ENCODE measurements around the gene ARHGEF26.
A peak's percentile ranks its signal among the peaks of the same experiment; 100 is the strongest.

The ARHGEF26 gene

DNA sequence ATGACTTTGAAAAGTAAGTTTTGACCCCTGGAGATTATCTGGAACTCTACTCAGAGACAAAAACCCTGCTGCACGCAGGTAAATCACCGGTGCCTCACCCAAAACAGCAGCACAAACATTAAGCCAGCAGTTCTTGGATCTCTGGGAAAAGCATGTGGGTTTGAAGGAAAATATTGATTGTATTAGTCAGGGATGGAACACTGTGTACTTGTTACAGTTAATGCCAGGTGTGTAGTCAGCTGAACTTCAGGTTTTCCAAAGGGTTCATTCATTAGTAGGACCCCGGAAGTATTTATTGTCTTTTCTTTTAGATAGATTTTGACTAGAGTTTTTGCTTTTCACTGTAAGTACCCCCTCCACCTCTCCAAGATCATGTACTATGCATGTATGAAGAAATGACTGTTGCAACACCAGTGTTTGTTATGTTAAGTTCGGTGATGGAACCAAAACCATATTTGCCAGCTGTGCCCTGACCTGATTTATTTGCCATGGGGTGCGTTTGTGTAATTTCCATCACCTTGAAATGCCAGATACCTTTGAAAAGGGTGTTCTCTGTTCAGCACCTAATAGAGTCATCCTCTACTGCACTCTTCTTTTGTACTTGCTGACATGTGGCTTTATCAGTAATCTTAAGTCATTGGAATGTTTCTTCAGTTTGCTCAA, 14.5 kb downstream of the ARHGEF26 start:
- peak overlapping the region; percentile 56 for H3K27ac ChIP-seq (ENCODE audit: low read length)
- H3K4me3 ChIP-seq (ENCODE audit: low read depth in 1 of 2, low read length in 2 of 2) = no peak overlapping the region
- no peaks in the 10 kb centered on the region for H3K27me3 ChIP-seq (ENCODE audit: low read depth, low read length)
- H3K36me3 ChIP-seq (ENCODE audit: control insufficient read depth in 1 of 2, insufficient read depth in 2 of 2, low read length in 2 of 2) = peaks cover 0 to under 1% of the 10 kb centered on the region in 2 donors
- peaks cover 12 to 49% of the 10 kb centered on the region in 2 donors for H3K4me1 ChIP-seq (ENCODE audit: control insufficient read depth in 1 of 2, insufficient read depth in 2 of 2, low read length in 2 of 2)
- H3K9me3 ChIP-seq (ENCODE audit: control insufficient read depth in 1 of 2, low read length in 2 of 2) = no peaks in the 10 kb centered on the region

DNA sequence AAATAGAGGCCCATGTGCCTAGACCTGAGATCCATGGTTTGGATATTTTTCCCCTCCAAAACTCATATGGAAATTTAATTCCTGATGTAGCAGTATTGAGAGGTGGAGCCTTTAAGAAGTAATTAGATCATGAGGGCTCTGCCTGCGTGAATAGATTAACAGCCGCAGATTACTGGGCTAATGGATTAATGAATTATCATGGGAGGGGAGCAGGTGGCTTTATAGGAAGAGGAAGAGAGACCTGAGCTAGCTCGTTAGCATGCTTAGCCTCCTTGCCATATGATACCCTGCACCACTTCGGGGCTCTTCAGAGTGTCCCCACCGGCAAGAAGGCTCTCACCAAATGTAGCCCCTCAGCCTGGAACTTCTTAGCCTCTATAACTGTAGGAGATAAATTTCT, 15.8 kb downstream of the ARHGEF26 start:
- H3K36me3 ChIP-seq (ENCODE audit: control insufficient read depth in 1 of 2, insufficient read depth in 2 of 2, low read length in 2 of 2) = no peaks in the 10 kb centered on the region
- H3K27ac ChIP-seq (ENCODE audit: low read length) = no peak overlapping the region
- H3K27me3 ChIP-seq (ENCODE audit: low read depth, low read length) = no peaks in the 10 kb centered on the region
- no peaks in the 10 kb centered on the region for H3K9me3 ChIP-seq (ENCODE audit: control insufficient read depth in 1 of 2, low read length in 2 of 2)
- H3K4me1 ChIP-seq (ENCODE audit: control insufficient read depth in 1 of 2, insufficient read depth in 2 of 2, low read length in 2 of 2) = peaks cover 6 to 41% of the 10 kb centered on the region in 2 donors
- H3K4me3 ChIP-seq (ENCODE audit: low read depth in 1 of 2, low read length in 2 of 2) = no peak overlapping the region

DNA sequence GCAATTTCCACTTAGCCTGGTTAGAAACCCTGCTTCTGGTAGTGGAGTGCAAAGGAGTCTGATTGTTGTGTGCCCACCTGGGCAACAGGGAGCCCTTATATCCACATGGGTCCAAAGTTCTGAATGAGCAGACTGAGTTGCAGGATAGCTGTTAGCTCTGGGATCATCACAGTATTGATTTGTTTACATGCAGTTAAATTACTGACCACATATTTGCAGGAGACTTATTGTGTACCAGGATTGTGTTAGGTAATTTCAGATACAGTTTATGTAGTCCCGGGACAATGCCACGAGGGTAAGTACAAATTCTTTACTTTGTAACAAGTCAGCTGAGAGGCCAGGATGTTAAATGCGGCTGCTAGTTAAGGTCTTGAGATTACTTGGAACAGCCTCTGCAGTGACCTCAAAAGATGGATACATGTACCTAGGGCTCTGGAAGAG, 18.8 kb downstream of the ARHGEF26 start:
- no peaks in the 10 kb centered on the region for H3K36me3 ChIP-seq (ENCODE audit: control insufficient read depth in 1 of 2, insufficient read depth in 2 of 2, low read length in 2 of 2)
- no peak overlapping the region for H3K4me3 ChIP-seq (ENCODE audit: low read depth in 1 of 2, low read length in 2 of 2)
- H3K4me1 ChIP-seq (ENCODE audit: control insufficient read depth in 1 of 2, insufficient read depth in 2 of 2, low read length in 2 of 2) = peaks cover 6 to 49% of the 10 kb centered on the region in 2 donors
- no peak overlapping the region for H3K27ac ChIP-seq (ENCODE audit: low read length)
- H3K9me3 ChIP-seq (ENCODE audit: control insufficient read depth in 1 of 2, low read length in 2 of 2) = no peaks in the 10 kb centered on the region
- no peaks in the 10 kb centered on the region for H3K27me3 ChIP-seq (ENCODE audit: low read depth, low read length)

DNA sequence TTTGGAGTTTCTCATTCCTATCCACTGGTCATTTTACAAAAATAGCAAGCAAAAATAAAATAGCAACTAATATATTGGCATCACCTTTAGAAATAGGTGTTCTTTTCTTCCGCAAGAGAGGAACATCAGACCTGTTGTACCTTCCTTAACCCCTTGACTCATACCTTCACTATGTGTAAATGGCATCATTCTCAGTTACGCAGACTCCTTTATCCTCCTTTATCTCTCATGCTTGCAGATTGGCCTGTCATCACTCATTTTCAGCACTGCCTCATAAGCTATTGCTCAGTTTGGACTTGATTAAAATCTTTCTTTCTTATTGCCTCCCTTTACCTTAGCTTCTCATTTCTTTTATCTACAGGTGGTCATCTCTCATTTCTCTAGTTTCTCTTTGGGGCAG, 21.4 kb downstream of the ARHGEF26 start:
- H3K27me3 ChIP-seq (ENCODE audit: low read depth, low read length) = no peaks in the 10 kb centered on the region
- no peak overlapping the region for H3K27ac ChIP-seq (ENCODE audit: low read length)
- peaks cover 6 to 44% of the 10 kb centered on the region in 2 donors for H3K4me1 ChIP-seq (ENCODE audit: control insufficient read depth in 1 of 2, insufficient read depth in 2 of 2, low read length in 2 of 2)
- no peak overlapping the region for H3K4me3 ChIP-seq (ENCODE audit: low read depth in 1 of 2, low read length in 2 of 2)
- H3K9me3 ChIP-seq (ENCODE audit: control insufficient read depth in 1 of 2, low read length in 2 of 2) = no peaks in the 10 kb centered on the region
- H3K36me3 ChIP-seq (ENCODE audit: control insufficient read depth in 1 of 2, insufficient read depth in 2 of 2, low read length in 2 of 2) = no peaks in the 10 kb centered on the region

DNA sequence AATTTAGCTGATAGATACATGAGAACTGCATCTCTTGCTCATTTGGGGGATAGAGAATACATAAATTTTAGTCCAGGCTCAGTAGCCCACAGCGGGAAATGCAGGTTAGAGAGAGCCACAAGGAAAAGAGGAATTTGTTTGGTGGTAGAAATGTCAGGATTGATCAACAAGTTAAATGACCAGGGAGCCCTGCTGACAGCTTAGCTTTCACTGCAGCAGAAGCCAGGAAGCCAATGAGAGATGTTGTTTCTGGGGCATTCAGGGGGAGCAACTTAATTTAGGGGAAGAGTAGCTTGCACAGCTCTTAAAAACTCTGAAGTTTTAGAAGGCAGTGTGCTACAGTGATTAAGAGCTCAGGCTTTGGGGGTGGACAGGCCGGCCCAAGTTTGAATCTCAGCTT, 22.7 kb downstream of the ARHGEF26 start:
- H3K36me3 ChIP-seq (ENCODE audit: control insufficient read depth in 1 of 2, insufficient read depth in 2 of 2, low read length in 2 of 2) = peaks cover 0 to 5% of the 10 kb centered on the region in 2 donors
- H3K9me3 ChIP-seq (ENCODE audit: control insufficient read depth in 1 of 2, low read length in 2 of 2) = no peaks in the 10 kb centered on the region
- H3K4me1 ChIP-seq (ENCODE audit: control insufficient read depth in 1 of 2, insufficient read depth in 2 of 2, low read length in 2 of 2) = peaks cover 0 to 36% of the 10 kb centered on the region in 2 donors
- H3K27me3 ChIP-seq (ENCODE audit: low read depth, low read length) = no peaks in the 10 kb centered on the region
- no peak overlapping the region for H3K27ac ChIP-seq (ENCODE audit: low read length)
- no peak overlapping the region for H3K4me3 ChIP-seq (ENCODE audit: low read depth in 1 of 2, low read length in 2 of 2)

DNA sequence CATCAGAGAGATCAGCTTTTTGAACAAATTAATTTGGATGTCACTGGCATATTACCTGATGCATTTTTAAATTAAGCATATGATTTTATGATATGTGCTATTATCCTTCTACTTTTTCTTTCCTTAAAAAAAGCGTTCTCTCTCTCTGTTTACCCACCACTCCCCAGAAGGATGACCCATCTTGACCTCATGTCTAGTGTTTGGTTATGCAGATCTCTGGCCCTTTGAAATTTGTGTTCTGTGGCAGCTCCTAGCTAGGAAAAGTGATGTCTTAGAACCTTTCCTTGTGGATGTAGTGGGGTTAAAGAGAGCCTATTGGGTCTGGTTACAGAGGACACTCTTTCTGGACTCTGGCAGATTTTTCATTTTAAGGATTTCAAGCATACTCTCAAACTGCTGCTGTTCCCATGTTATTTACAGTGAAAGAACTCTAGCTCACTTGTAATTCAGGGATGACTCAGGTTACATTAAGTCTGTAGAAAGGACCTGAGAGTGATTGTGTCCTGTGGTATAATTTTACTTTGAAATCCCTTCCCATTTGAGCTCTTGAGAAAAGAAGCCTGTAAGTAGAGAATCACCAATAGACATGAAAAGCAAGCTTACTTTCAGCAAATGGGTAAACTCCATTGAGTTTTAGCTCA, 23.8 kb downstream of the ARHGEF26 start:
- H3K27me3 ChIP-seq (ENCODE audit: low read depth, low read length) = no peaks in the 10 kb centered on the region
- no peak overlapping the region for H3K4me3 ChIP-seq (ENCODE audit: low read depth in 1 of 2, low read length in 2 of 2)
- H3K27ac ChIP-seq (ENCODE audit: low read length) = no peak overlapping the region
- H3K9me3 ChIP-seq (ENCODE audit: control insufficient read depth in 1 of 2, low read length in 2 of 2) = no peaks in the 10 kb centered on the region
- H3K4me1 ChIP-seq (ENCODE audit: control insufficient read depth in 1 of 2, insufficient read depth in 2 of 2, low read length in 2 of 2) = peaks cover 0 to 34% of the 10 kb centered on the region in 2 donors
- H3K36me3 ChIP-seq (ENCODE audit: control insufficient read depth in 1 of 2, insufficient read depth in 2 of 2, low read length in 2 of 2) = peaks cover 0 to 5% of the 10 kb centered on the region in 2 donors

DNA sequence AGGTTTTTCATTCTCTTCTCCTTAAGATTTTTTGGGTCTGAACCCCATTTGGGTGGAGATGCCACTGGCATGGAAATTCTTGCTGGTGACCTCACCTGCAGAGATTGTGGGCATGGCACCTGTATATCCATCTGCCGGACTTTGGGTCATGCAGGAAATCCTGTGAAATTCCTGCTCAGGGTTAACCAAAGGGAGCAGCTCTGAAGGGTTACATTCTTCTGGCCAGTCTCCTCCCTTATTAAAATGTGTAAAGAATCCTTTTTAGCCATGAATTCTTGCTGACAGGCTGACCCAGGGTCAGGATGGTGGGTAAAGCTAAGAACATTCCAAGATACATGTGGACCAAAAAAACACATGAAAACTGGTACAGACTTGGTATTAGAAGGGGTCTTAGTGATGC, 27.4 kb downstream of the ARHGEF26 start:
- Histone ChIP-seq H3K4me1 (ENCODE audit: control insufficient read depth in 1 of 2, insufficient read depth in 2 of 2, low read length in 2 of 2) (peaks cover 0 to 27% of the 10 kb centered on the region in 2 donors), H3K9me3 (ENCODE audit: control insufficient read depth in 1 of 2, low read length in 2 of 2) (no peaks in the 10 kb centered on the region), H3K36me3 (ENCODE audit: control insufficient read depth in 1 of 2, insufficient read depth in 2 of 2, low read length in 2 of 2) (peaks cover 4 to 5% of the 10 kb centered on the region in 2 donors), H3K27me3 (ENCODE audit: low read depth, low read length) (no peaks in the 10 kb centered on the region), H3K4me3 (ENCODE audit: low read depth in 1 of 2, low read length in 2 of 2) (no peak overlapping the region), H3K27ac (ENCODE audit: low read length) (no peak overlapping the region)

DNA sequence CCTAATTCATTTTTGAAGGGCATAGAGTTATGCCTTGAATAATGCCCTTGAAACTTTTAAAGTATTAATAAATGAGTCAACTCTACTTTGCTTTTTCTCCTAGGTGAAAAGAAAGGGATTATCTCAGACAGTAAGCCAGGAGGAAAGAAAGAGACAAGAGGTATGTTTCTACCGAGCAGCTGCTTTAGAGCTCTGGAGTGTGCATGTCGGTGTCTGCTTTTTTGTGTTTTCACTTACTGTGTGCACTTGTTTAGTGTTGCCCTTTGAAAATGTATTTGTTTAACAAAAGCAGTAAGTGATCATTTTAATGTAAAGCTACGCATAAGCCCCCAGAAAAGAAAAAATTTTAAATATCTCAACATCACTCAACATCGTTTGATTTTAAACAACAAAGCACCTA, 28.1 kb downstream of the ARHGEF26 start:
- Histone ChIP-seq H3K36me3 (ENCODE audit: control insufficient read depth in 1 of 2, insufficient read depth in 2 of 2, low read length in 2 of 2) (peaks cover 4 to 5% of the 10 kb centered on the region in 2 donors), H3K27ac (ENCODE audit: low read length) (no peak overlapping the region), H3K27me3 (ENCODE audit: low read depth, low read length) (no peaks in the 10 kb centered on the region), H3K4me3 (ENCODE audit: low read depth in 1 of 2, low read length in 2 of 2) (no peak overlapping the region), H3K4me1 (ENCODE audit: control insufficient read depth in 1 of 2, insufficient read depth in 2 of 2, low read length in 2 of 2) (peaks cover 0 to 21% of the 10 kb centered on the region in 2 donors), H3K9me3 (ENCODE audit: control insufficient read depth in 1 of 2, low read length in 2 of 2) (no peaks in the 10 kb centered on the region)

DNA sequence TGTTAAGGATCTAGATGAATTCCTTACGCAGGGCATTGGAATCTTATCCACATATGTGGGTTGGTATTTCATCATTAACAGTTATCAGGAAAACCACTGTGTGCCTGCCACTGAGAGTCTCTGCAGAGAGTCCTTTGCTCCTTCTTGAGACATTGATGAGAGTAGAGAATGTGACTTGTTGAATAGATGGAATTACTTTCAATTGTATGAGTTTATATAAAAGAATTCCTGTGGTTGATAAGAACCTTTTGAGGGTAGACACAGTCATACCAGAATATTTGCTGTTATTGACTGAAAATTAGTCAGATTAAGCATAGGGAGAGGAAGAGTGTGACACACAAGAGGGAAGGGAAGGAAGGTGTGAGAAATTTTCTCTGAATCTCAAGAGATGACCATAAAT, 30.8 kb downstream of the ARHGEF26 start:
- Histone ChIP-seq H3K27ac (ENCODE audit: low read length) (no peak overlapping the region), H3K36me3 (ENCODE audit: control insufficient read depth in 1 of 2, insufficient read depth in 2 of 2, low read length in 2 of 2) (peaks cover 4 to 5% of the 10 kb centered on the region in 2 donors), H3K4me1 (ENCODE audit: control insufficient read depth in 1 of 2, insufficient read depth in 2 of 2, low read length in 2 of 2) (peaks cover 0 to 4% of the 10 kb centered on the region in 2 donors), H3K9me3 (ENCODE audit: control insufficient read depth in 1 of 2, low read length in 2 of 2) (no peaks in the 10 kb centered on the region), H3K27me3 (ENCODE audit: low read depth, low read length) (no peaks in the 10 kb centered on the region), H3K4me3 (ENCODE audit: low read depth in 1 of 2, low read length in 2 of 2) (no peak overlapping the region)

DNA sequence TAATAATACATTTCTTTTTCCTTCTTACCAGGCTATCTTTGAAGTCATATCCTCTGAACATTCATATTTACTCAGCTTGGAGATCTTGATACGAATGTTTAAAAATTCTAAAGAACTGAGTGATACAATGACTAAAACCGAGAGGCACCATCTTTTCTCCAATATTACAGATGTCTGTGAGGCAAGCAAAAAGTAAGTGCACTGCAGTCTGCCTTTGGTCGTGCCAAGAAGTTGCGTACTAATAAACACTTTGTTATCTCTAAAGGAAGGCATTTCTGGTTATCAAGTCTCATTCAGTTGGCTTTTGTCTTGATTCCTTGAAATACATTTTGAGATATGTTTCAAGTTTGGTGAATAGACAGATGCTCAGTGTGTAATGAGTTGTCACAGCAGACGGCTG, 31.6 kb downstream of the ARHGEF26 start:
- H3K9me3 ChIP-seq (ENCODE audit: control insufficient read depth in 1 of 2, low read length in 2 of 2) = no peaks in the 10 kb centered on the region
- no peaks in the 10 kb centered on the region for H3K27me3 ChIP-seq (ENCODE audit: low read depth, low read length)
- H3K4me3 ChIP-seq (ENCODE audit: low read depth in 1 of 2, low read length in 2 of 2) = no peak overlapping the region
- H3K27ac ChIP-seq (ENCODE audit: low read length) = no peak overlapping the region
- H3K4me1 ChIP-seq (ENCODE audit: control insufficient read depth in 1 of 2, insufficient read depth in 2 of 2, low read length in 2 of 2) = peaks cover 0 to 4% of the 10 kb centered on the region in 2 donors
- H3K36me3 ChIP-seq (ENCODE audit: control insufficient read depth in 1 of 2, insufficient read depth in 2 of 2, low read length in 2 of 2) = peaks cover 4 to 5% of the 10 kb centered on the region in 2 donors

DNA sequence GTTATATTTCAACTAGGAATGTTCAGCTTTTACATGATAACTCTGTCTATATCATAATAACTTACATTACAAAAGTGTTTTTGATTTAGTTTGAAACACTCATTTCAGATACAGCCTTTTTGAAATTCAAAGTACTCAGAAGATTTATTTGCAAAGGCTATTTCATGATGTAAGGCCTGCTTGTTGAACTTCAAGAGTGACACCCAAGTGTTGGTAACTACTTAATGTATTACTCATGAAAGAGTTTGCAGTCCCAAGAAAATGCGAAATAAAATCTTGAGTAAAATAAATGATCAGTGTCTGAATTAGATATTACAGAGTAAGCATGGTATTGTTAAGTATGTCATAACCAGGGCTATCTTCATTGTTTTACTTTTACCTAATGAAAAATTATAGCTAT, 35.3 kb downstream of the ARHGEF26 start:
- Histone ChIP-seq H3K4me1 (ENCODE audit: control insufficient read depth in 1 of 2, insufficient read depth in 2 of 2, low read length in 2 of 2) (peaks cover 0 to 15% of the 10 kb centered on the region in 2 donors), H3K4me3 (ENCODE audit: low read depth in 1 of 2, low read length in 2 of 2) (no peak overlapping the region), H3K27me3 (ENCODE audit: low read depth, low read length) (no peaks in the 10 kb centered on the region), H3K27ac (ENCODE audit: low read length) (no peak overlapping the region), H3K9me3 (ENCODE audit: control insufficient read depth in 1 of 2, low read length in 2 of 2) (no peaks in the 10 kb centered on the region), H3K36me3 (ENCODE audit: control insufficient read depth in 1 of 2, insufficient read depth in 2 of 2, low read length in 2 of 2) (peaks cover 4% of the 10 kb centered on the region in 2 donors)

Data from muscle layer of duodenum (tissue), 2 donors.